GM21423 (cell line): Measurements from ENCODE around the gene KEAP1.

Experiments used
- ATAC-seq: cut with Tn5 transposase; IDR thresholded peaks from one replicate; pipeline ENCODE4 v1.9.1; 2021; ENCODE audit warnings: mild to moderate bottlenecking, moderate library complexity; ENCODE audit not compliant: unreplicated experiment

Gene KEAP1

DNA sequence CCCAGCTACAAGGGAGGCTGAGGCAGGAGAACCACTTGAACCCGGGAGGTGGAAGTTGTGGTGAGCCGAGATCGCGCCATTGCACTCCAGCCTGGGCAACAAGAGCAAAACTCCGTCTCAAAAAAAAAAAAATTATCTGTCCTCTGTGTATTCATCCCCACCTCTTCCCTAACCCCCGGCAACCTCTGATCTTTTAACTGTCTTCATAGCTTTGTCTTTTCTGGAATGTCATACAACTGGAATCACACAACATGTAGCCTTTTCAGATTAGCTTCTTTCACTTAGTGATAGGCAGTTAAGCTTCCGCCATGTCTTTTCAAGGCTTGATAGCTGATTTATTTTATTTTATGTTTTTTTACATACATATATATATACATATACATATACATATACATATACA, 22.5 kb upstream of the KEAP1 start:
- ATAC-seq: no peak

DNA sequence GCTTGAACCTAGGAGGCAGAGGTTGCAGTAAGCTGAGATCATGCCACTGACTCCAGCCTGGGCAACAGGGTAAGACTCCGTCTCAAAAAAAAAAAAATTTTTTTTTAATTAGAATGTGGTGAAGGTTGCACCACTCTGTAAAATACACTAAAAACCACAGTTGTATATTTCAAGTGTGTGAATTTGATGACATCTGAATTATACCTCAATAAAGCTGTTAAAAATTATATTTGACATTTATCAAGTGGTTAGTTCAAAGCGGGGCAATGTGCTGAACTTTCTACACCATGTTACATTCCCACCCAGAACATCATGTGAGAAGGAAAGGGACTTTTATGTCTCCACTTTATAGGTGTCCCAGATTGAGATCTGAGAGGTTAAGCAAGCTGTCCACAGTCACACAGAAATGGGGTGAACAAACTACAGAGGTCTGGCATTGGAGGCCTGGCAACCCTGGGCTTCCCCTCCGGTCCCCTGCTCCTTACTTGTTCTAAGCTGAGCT, 20.0 kb upstream of the KEAP1 start:
- no peak for ATAC-seq

DNA sequence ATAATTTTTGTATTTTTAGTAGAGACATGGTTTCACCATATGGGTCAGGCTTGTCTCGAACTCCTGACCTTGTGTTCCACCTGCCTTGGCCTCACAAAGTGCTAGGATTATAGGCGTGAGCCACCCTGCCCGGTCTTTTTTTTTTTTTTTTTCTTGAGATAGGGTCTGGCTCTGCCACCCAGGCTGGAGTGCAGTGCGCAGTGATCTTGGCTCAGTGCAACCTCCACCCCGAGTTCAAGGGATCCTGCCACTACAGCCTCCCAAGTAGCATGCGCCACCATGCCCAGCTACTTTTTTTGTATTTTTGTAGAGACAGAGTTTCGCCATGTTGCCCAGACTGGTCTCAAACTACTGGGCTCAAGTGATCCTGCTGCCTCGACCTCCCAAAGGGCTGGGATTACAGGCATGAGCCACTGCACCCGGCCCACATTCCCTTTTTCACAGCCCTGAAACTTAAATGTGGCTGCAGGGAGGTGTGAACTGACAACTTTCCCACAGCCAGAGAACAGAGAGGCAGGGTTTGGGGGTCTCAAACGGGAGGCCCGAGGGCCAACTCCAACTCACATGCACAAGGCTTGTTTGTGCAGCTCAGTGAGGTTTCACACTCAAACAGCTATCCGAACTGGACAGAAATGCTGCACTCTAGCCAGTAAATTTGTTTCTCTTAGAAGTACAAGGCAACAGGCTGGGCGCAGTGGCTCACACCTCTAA, 18.5 kb upstream of the KEAP1 start:
- no peak for ATAC-seq

DNA sequence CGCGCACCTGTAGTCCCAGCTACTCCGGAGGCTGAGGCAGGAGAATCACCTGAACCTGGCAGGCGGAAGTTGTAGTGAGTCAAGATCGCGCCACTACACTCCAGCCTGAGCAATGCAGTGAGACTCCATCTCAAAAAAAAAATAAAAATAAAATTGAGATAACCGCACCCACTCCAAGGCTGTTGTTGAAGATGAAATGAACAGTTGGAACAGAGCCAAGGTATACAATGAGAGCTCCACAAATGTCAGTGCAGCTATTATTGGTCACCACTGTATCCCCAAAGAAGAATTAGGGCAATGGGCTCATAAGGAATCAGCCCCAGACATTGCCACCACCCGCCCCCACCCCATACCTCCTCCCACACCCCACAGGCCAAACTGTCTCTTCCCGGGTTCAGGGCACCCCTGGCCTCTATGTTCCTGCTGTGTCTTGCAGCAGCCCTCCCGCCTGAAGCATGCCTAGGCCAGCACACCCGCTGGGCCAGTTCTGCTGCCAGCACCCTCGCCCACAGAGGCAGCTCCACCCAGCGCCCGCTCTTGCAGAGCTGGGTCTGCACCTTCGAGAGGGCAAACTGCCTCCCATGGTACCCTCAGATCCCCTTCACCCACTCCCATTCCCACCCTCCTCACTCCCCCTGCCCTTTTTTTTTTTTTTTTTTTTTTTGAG, 17.6 kb upstream of the KEAP1 start:
- ATAC-seq: no peak

DNA sequence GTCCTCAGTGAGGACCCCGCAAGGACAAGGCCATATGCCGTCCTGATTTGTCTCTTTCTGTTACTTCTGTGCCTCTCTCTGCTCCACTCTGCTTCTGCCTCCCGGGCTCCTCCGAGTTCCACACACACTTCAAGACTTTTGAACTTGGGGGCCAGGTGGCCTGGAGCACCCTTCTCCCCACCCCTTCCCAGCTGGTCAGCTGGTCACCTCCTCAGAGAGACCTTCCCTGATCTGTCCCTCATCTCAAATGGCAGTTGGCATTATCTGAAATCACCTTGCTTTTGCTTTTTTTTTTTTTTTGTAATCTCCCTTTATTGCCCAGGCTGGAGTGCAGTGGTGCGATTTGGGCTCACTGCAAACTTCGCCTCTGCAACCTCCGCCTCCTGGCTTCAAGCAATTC, 16.3 kb upstream of the KEAP1 start:
- no peak for ATAC-seq

DNA sequence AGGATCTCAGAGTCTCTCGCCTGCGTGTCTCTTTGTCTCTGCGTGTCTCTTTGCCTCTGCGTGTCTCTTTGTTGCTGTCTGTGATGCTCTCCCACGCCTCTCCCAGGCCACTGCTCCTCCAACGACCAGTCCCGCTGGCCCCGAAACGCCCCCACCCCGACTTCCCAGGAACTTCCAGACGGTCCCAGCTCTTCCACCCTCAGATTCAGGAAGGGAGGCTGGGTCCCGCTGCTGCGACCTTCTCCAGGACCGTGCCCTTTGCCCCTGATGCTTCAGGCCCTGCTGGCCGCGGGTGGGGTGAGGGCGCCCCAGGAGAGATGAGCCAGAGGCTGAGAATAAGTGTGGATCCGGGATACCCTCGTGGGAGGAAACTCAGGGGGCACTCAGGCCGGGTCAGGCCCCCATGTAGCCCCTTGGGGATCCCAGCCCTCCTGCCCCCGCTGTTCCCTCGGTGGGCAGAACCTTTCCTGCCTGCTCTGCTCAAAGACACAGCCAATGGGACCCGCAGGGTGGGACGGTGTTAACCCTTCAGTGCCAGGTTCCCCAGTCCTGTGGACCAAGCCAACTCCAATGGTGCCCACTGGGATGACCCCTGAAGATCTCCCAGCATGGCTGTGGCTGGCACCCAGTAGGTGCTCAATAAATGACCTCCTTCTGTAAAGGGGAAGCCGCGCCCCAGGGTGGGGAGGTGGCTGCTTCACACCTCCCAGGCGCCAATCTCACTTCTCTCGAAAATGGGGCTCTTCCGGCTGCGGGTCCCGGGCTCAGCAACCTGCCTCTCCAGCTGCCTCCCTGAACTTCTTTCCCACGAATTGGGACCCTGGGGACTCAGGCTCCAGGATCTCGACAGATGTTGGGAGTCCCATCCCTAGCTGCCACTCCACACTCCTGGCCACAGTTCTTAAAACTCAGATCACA, 15.5 kb upstream of the KEAP1 start:
- ATAC-seq: no peak

DNA sequence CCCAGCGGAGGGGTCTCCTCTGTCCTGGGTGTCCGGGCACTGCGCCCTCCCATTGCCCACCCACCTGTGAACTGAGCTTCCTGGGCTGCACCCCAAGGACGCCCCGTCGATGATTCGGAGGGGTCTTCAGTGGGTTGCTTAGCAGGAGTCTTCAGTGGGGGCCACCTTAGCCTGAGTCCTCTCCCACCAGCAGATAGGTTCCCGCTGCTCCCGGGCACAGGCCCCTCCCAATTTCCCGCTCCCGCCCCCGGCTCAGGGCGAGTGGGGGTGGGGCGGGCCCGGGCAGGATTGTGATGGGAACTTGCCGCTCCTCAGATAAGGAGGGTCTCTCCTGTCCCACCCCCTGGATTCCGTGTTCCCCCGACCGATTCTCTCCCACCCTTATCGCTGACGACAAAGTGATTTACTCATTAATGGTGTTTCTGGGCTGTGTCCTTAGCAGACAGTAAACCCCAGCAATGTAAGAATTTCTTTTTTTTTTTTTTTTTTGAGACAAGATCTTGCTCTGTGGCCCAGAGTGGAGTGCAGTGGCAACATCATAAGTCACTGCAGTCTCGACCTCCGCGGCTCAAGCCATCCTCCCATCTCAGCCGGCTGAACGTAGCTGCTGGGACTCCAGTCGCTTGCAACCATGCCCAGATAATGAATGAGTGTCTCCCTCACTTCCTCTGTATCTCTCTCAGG, 14.7 kb upstream of the KEAP1 start:
- ATAC-seq: no peak

DNA sequence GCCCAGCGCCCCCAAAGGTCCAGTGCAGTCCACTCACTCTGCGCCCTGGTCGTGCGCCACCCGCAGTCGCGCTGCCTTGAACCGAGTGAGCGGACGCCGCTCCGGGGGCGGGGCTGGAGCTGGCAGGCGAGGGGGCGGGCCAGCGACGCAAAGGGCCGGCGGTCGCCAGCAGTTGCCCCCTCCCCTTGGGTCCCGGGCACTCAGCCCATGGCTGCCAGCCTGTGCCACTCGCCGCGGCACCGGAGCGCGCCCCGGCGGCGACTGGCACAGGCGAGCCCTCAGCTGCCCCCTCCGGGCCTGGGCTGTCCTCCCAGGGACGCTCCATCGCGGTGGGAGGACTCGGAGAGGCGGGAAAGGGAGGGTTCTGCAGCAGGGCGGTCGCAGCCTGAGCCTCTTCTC, 14.2 kb upstream of the KEAP1 start, which contains the start of gene S1PR5:
Gene S1PR5 (minus strand): TSS at position 87 of the 399 bp plus-strand sequence. CDS start 2,436 bp downstream, outside the sequence.
- no peak for ATAC-seq

DNA sequence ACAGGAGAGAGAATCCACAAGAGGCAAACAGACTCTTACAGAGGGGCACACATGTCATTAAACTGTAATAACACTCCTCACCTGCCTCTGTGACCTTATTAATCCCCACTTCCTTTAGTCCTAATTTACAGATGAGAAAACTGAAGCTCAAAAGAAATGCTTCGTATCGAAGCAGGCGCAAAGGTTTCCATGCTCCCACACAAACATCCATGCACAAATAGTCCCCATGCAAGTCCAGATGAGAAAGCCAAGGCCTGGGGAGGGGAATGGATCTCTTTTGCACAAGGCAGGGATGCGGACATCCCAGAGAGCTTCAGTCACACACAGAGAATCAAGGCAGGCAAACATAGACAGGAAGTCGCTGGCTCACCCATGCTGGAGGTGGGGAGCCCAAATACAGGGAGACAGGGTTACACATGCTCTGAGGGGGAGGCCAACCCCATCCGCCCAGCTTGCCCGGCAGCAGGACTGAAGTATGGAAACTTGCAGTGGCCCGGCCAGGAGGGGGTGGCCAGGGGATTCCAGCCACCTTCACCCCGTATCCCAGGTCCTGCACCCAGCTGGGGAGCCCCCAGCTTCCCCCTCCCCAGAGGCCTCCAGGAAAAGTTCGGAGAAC, 13.6 kb upstream of the KEAP1 start:
- no peak for ATAC-seq

DNA sequence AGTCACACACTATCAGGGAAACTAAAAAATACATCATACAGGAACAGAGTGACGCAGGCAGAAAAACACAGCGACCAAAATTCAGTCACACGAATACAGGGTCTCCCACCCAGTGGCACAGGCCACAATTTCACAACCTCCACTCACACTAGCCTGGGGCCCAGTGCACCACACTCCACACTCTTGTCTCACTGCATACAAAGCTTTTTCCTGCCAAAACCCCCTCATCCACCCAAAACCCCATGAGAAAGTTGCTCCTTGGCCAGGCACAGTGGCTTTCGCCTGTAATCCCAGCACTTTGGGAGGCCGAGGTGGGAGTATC, 12.9 kb upstream of the KEAP1 start:
- ATAC-seq: no peak

DNA sequence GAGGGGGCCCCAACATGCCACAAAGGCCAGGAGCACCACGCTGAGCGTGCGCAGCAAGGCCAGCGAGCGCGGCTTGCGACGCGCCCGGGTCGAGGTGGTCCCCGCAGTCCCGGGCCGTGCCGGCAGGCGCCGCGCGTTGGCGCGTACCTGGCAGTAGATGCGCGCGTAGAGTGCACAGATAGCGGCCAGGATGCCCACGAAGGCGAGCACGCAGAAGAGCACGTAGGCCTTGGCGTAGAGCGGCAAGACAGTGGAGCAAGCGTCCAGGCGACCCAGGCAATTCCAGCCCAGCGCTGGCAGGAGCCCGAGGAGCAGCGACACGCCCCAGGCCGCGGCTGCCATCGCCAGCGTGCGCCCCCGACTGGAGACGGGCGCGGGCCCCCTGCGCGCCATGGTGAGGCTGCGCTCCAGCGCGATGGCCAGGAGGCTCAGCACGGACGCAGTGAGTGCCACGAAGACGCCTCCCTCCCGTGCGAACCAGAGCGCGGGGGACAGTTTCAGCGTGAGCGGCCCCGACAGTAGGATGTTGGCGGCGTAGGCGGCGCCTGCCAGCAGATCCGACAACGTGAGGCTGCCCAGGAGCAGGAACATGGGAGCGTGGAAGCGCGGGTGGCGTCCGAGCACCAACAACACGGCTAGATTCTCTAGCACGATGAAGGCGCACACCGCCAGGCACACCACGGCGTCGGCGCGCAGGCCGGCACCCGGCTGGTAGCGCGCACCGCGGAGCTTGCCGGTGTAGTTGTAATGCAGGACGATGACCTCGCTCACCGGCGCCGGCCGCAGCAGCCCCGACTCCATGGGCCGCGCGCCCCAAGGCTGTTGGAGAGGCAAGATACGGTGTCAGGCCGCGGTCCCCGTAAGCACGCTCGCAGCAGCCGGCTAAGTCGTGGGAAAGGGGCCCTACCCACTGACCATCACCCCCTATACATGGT, 11.3 kb upstream of the KEAP1 start:
- no peak for ATAC-seq

DNA sequence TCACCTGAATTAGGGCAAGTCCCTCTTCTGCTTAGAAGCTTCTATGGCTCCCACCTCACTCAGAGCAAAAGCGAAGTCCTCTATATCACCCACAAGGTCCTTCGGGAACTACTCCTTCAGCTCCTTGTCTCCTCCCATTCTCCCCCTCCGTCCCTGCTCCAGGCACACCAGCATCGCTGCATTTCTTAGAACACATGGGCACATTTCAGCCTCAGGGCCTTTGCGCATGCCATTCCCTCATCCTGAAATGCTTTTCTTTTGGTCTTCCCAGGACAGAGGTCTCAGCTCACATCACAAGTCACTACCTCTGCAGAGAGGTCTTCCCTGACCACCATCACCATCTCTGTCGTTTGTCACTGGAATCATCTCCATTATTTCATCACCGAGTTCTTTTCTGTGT, 10.1 kb upstream of the KEAP1 start:
- ATAC-seq: no peak

DNA sequence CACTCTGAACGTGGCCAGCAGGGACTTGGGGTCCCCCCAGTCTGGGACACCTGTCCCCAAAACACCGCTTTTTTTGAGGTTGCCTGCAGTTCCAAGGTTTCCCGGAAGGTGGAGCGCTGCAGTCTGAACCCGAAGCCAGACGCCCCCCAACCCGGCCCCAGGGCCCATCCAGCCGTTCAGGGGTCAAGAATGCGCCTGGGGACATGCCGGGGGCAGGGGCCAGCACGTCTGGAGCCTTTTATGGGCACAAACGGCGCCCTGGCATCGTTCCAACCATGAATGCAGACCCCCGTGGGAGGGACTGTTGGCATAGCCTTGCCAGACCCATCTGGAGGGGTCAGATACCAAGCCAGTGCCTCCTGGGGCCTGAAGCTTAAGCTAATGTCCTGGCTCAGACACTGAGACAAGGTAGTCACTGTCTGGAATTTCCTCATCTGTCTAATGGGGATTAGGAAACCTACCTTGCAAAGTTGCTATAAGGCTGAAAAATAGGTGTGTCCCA, 7.2 kb upstream of the KEAP1 start:
- no peak for ATAC-seq

DNA sequence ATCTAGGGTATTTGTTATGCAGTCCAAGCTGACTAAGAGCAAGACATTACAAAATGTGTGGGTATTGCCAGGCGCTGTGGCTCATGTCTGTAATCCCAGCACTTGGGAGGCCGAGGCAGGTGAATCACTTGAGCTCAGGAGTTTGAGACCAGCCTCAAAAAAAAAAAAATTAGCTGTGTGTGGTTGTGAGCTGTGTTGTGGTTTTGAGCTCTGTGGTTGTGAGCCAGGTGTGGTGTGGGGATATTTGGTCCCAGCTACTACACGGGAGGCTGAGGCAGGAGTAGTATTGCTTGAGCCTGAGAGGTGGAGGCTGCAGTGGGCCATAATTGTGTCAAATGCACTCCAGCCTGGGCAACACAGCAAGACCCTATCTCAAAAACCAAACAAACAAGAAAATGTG, 5.6 kb upstream of the KEAP1 start:
- ATAC-seq: no peak

DNA sequence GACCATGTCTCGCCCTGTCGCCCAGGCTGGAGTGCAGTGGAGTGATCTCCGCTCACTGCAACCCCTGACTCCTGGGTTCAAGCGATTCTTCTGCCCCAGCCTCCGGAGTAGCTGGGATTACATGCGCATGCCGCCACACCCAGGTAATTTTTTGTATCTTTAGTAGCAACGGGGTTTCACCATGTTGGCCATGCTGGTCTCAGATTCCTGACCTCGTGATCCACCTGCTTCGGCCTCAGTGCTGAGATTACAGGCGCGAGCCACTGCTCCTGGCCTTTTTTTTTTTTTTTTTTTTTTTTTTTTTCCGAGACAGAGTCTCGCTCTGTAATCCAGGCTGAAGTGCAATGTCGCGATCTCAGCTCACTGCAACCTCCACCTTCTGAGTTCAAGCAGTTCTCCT, 4.9 kb upstream of the KEAP1 start:
- ATAC-seq: no peak

DNA sequence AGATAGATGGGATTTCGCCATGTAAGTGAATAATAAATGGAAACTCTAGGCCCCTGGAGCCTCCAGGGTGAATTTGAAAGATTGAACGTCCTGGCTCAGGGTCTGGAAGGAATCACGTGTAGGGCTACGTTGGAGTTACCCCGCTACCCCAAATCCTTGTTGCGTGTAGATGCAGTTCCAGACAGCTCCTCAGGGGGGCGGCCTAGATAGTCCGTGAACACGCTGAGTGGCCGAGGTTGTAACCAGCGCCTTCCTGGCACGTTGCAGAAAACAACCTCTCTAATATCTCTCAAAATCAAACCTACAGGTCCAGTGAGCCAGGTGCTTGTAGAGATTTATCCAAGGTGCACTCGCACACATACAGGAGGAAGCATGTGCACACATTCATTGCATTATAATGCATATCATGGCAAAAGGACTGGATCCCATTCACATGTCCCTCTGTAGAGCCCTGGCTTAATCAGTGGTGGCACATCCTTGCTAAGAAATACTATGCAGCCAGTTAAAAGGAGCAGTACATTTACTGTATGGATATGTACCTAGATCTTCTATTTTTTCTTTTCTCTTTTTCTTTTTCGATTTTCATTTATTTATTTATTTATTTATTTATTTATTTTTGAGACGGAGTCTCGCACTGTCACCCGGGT, 2.5 kb upstream of the KEAP1 start:
- ATAC-seq: no peak

DNA sequence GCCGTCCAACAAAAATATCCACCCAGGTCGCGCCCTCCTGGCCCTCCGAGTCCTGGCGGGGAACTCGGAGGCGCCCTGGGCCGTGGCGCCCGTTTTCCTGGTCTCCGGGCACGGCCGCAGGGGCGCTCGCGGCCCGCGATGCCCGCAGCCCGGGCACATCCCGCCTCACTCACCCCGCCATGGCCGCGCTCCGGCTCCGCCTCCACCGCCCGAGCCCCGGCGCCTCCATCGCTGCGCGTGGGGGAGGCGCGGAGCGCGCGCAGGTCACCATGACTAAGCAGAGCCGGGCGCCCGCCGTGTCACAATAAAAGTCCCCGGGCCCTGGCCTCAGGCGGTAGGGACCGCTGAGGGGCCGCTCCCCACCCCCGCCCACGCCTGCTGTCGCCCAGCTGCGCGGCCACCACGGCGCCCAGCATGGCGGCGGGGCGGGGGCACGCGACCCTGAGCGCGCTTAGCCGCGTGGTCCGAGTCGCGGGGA, 593 bp downstream of the KEAP1 start:
- ATAC-seq: peak; percentile 74

DNA sequence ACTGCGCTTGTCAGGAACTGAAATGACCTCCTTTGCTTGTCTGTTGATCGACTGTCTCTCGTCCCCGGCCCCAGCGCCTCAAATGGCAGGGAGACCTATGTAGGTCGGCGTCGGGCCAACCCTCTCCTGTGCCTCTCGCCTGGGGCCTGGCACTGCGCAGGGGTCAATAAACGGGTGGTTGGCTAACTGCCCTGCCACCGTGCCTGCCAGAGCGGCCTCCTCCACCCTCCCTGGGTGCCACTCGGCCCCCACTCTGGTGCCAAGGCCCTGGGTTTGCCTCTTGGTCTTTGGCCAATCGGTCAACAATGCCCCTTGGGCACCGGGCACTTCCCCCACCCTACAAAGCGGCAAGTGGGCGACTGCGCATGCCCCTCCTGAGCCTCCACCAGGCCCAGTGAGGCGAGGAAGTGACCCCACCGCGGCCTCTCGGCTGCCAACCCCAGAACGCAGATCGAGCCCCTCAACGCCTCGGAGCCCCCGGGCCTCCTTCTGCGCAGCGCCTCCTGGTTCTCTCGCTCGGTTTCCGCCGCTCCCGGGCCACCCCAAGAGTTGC, 1.1 kb downstream of the KEAP1 start:
- peak; percentile 38 for ATAC-seq
